NCI-H2171 treated with DMSO at 0.1 percent for 48 hours (cell line): ENCODE measurements around the gene GYG1.
"Not testable (repeated sequence)": the region's sequence is repeated elsewhere in the genome, so short reads cannot be mapped to it uniquely, and the experiment has no call there.

ENCODE experiments used
- DNase-seq: peaks from one replicate; lab custom pipeline; 2025; lab: John Stamatoyannopoulos, UW

The GYG1 gene

DNA sequence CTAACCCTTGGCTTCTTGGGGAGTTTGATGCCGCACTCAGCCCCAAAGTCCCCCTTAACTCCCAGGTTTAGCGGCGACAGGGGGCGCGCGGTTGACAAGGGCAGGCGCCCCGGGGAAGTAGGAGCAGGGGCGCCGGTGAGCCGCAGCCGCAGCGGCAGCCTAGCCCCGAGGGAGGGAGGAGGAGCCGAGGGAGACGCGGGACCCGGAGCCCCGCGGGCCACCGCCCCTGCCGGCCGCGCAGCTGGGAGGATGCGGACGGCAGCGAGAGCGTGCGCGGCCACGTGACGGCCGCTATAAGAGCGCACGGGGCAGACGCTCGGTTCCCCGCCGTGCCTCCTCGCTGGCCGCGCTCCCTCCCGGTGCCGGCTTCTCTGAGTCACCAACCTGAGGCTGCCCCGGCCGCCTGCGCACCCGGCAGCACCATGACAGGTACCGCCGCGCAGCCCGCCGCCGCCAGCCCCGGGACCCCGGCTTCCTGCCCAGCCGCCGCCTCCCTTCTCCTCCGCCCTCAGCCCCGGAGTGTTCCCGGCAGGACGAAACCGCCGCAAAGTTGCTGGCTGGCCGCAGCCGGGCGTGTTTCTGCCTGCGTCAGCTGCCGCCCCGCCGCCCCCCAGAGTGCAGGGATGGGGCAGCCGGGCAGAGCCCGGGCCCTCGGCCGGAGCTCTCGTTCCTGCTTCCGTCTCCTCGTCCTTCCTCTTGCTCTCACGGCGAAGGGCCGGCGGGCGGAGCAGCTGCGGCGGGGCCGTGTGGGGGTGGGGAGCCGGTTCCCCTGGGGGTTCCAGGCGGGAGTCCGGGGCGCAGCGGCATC is at the start of gene GYG1:
GYG1 (plus strand) TSS at position 322 of the 808 bp plus-strand sequence; CDS start at position 423, 101 bp downstream.
- DNase-seq = peak; percentile 68

DNA sequence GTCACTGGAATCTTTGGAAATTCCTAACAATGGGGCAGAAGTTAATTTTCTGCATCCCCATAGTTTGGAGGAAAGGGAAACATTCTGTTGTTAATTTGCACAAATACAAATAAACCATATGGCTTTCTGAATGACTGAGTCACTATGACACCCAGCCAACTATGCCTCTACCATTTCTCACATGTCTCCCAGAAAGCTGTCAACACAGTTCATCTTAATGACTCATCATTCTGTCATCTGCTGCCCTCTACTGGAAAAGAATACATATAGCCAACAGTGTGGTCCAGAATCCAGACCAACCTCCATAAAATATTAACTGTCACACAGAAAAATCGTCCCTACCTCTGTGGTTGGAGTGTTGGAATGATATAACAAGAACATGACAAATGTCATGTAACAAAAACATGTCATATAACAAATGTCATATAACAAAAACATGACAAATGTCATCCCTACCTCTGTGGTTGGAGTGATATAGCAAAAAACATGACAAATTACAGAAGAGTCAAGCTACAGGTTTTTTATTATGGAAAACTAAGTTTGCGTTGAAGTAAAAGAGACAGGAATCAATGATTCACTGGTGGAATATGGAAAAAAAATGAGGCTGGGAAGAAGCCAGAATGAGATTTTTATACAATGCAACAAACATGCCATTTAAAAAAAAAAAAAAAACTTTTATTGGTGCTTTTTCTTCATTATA is 47.7 kb upstream of the GYG1 start:
- DNase-seq = peak; percentile 78

DNA sequence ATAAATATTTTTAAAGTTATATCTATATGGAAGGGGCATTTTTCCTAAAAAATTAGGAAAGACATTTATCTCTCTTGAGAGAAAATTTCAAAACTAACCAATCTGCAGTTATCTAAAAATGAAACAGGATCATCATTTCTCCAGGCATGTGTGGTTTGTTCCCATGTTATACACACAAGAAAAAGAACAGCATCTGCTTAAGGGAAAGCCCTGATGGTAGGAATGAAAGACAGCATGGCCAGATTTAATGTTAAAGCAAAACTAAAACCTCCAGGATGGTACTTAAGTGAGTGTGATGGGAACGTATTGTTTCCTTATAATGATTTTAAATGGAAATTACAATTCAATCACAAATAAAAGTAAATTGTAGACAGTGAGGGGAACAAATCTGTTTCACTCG is 46.2 kb upstream of the GYG1 start:
- no peak for DNase-seq

DNA sequence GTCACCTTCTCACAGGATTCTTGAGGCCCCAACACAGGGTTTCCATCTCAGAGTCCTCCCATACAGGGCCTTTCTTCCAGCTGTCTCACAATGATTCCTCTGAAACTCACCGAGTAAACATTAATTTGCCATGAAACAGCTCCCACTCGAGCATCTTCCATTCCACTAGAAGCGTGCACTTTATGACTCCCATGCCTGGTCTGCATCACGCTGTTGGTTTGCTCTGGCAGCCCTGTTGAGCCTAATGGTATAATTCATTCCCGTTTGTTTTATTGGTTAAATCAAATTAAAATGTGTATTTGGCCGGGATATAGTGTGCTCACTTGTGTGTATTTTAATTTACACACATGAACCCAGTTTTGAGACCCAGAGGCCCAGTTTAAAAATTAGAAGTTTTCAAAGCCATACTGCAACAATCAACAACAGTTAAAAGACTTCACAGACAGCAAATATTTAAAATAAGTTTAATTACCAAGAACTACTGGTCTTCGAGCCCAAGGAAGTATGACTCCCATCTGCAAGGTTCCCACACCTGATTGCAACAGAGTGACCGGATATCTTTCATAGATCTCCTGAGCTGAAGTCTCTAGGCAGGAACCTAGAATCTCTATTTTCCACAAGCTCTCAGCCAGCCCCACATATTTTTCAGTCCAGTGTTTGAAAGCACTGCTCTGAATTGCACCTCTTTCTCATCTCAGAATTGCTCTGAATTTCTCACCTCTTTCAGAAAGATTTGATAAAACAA is 42.3 kb upstream of the GYG1 start:
- DNase-seq = no peak

DNA sequence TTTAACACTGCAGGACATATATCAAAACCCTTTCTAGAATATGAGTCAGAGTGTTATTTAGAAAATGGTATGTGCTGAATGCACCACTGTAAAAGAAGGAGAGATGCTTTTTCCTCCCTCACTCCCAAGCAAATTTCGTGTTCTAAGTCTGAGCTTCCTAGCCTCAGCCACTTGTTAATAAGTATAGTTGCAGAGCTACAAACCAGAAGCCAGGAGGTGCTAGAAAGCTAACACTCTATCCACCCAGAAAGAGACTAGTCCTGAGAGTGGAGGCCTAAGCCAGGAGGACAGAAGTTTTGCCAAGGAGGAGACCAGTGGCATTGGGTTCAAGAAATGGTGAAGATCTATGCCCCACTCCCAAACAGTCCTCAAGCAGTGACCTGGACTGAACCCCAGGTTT is 40.5 kb upstream of the GYG1 start:
- DNase-seq = no peak

DNA sequence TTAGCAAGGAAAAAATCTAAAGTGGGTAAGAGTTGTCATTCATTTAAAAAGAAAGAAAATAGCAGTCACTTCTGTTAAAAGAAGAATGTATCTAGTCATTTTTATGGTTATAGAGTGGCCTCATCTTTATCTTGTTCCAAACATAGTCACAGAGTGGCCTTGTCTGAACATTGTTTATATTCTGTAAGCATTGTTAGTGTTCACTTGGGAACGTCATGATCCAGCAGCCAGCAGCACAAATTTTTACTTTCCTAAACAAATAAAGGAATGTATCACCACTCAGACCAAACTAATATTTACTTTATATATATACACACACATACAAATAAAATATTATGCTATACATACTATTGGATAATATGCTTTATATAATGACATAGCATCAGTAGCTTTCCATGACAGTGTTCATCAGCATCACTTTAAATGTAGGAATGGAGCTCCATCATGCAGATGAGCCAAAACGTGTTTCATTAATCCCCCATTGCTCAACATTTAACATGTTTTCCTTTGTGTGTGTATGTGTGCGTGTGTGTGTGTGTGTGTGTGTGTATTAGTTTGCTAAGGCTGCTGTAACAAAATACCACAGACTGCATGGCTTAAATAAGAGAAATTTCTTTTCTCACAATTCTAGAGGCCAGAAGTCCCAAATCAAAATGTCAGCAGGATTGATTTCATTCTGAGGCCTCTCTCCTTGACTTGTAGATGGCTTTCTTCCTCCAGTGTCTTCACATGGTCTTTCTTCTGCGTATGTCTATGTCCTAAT is 39.6 kb upstream of the GYG1 start:
- no peak for DNase-seq

DNA sequence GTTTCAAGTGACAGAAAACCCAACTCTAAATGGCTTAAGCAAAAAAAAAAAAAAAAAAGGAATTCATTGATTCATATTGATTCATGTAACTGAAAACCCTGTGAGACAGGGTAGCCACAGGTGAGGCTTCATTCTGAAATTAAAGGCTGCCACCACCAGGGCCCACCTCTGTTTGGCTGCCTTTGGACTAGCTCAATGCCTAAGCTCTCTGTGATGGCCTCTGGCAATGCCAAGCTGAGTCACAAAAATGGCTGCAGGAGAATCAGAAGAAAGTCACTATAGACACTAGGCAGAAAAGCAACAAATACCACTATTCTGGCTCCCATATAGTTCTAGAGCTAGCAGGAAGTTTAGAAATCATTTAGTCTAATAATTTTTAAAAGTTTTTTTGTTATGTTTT is 38.2 kb upstream of the GYG1 start:
- no peak for DNase-seq

DNA sequence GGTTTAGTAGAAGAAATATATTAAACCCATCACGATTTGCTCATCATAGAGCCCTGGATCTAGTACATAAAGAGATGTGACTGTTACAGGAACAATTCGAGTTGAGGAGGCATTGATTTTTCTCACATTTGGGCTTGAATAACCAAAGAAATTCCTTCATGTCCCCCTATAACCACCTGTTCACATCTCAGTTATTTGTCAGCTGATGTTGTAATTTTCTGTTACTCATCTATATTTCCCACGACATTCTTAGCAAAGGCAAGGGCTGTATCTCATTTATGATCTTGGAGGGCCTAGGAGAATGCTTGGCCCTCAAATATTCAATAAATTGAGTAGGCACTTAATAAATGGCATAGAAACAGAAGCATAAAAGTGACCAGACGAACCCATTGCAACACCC is 36.4 kb upstream of the GYG1 start:
- DNase-seq = no peak

DNA sequence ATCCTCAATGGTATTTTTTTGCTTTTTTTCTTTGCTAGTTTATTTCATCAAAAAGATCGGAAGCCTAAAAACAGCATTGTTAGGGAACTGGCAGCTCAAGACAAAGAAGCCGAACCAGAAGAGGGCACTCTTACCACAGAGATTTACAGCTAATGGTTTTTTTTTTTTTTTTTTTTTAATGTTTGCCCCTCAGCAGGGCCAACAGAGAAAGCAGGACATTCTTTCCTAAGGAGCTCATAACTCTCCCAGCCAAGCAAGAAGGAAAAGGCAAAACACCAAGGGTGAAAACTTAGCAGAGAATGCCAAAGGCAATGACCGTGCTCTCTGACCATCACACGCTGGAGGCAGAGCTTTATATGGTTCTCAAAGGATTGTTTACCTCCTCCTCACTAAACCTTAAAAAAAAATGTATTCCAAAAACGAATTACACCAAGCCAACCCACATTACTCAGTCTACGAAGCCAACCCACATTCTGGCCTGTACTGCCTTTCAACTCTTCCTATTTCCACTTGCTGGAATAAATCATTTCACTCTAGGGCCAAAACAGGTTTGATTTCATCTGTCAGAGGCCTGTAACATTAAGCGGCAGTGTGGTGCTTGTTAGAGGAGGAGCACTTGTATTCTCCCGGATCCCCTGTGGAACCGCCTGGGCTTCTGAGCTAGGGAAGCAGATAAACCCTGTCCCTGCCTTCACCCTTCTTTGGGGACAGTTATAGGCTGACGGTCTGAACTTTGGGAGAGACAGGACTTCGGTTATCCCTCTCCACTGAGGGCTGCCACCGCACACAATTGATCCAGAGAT is 35.6 kb upstream of the GYG1 start:
- peak; percentile 58 for DNase-seq

DNA sequence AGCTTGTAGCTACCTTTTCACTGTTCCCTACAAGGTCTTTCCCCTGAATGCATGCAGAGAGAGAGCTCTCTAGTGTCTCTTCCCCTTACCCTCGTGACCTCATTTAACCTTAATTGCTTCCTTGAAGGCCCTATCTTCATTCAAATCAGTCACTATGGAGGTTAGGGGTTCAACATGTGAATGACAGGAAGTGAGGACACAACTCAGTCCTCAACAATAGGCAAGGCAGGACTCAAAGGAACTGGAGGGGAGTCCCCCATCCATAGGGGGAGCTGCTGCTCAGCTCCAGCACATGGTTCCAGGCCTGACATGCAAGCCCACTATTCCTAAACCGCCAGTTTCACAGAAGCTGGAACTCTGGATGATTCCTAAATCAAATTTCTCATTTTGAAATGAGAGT is 33.8 kb upstream of the GYG1 start:
- no peak for DNase-seq

DNA sequence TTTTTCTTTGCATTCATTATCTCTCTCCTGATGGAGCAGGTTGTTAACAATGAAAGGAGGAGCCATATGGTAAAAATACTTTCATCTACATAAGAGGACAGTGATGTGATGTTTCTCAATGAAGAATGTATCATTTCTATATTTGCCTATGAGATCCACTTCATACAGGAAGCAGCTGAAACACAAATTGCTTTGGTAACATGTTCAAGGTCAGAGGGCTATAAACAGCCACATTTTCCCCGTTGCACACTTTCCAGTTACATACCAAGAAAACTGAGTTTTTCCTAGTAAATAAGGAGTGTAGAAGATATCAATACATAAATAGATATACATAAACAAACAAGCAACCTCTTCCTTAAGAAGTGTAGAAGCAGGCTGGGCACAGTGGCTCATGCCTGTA is 32.6 kb upstream of the GYG1 start:
- DNase-seq = no peak

DNA sequence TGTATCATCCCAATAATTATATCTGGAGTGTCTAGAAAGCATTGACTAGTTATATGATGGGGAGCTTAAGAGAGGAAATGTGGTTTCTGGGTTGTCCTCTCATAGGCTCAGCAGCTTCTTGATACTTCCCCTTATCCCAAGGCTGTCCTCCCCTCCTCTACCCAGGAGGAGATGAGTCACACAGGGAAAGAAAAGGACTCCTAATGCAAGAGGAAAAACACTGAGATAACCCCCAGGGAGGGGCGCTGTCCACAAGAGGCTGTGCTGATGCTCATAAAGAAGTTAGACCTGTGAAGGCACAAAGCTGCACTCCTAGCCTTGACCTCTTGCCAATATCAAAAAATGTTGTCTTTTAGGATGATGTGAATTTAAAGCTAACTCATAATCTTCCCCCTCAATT is 28.8 kb upstream of the GYG1 start:
- no peak for DNase-seq

DNA sequence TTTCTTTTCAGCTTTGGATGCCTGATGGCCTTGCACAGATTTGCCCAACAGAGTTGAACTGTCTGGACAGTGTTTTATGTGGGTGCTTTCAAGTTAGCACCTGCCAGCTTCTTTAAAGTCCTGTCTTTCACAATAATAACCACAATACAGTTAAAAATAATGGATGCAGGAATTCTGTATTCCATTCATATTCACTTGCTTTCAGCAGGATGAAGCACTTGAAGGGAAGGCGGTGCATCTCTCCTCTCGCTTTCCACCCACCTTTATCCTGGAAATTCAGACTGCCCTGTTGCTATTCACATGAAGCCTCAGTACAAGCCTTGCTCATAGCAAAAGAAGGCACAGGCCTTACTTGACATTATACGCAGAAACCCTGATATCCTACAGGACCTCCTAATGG is 26.5 kb upstream of the GYG1 start:
- DNase-seq = no peak

DNA sequence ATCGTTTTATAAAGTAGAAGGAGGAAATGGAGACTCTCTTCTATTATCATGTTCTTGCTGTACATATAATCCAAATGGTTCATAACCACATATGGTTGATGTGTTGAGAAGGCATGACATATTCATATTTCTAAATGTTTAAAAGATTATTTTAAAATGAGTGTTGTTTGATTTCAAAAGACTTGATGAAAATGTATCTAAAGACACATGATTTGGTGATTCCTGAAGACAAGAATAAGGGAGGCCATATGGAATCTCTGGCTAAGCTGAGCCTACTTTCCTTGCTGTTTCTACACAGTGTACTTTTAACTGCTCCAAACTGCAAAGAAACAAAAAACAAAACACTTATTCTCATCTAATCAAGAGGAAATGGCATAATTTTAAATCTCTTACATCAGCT is 23.0 kb upstream of the GYG1 start:
- no peak for DNase-seq

DNA sequence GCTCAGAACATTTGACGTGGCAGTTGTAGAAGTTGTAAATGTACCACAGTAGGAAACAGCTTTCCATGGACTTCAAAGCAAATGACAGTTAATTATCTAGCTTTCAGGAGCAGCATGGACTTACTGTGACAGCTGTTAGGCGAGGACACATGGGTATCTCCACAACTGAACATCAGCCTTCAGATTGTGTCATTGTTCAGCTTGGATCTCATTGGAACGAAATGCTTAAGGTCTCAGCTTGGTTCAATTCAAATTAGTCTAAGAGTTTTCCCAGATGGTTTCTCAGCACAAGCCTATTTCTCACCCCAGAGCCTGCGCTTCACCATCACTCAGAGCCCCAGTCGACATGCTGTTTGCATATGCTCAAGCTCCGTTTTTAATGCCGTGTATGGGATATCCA is 21.1 kb upstream of the GYG1 start:
- no peak for DNase-seq

DNA sequence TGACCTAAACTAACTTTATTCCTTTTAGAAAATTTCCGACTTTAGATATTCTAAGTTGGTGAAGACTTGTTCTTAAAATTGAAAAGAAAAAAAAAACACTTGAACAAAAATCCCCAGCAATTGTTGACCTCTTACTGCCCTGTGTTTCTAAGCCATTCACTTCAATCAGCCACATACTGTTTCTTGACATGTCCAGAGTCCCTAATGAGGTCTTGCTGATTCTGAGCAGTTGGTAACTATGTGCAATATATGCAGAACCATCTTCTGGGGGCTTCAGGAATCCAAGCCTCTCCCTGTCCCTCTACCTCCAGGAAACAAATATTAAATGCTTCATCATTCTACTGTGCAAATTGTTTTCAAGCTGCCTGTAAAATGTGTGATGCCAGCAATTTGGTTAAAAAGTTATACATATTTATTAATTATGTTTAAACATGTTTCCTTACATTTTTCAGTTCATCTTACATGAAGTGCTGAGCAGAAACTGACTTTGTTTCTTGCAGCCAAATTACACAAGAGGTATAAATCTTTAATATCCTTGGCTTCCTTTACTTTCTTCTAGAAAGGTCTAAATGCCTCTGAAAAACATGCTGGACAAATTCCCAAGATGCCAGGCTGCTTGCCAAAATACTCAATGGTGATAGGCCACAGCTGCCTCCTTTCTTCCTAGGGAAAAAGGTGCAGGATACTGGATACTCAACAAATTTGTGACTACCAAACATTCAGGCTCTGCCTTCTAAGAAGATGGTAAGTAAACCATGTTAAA is 19.8 kb upstream of the GYG1 start:
- DNase-seq = no peak

DNA sequence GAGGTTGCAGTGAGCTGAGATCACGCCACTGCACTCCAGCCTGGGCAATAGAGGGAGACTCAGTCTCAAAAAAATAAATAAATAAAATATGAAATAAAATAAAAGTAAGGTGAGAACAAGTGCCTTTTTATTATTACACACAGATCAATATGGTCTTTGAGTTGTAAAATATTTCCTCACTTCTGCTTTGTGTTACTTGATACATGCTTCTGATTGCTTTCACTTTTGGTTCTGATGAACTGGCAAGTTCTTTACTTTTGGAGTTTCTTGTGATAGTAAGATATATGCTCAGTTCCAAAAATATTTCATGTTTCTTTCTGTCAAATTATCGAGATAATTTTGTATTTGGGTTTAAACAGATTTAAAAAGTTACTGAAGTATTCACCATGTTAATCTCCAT is 16.6 kb upstream of the GYG1 start:
- DNase-seq = no peak

DNA sequence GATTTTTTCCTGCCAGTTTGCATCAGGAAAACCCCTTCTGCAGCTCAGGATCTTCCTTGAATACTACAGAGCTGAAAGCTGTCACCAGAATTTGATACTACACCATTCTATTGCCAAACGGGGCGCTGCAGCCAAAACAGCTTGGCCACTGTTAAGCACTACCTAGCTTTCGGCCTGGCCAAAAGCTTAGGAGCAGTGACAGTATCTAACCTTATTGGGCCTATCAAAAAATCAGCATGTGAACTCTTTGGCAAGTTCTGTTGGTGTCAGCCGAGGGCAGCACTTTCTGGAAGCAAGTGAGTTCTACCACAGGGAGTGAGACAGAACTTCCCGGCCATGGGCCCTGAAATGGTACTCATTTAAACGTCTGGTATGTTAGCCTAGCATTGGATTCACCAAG is 16.1 kb upstream of the GYG1 start:
- DNase-seq = no peak

DNA sequence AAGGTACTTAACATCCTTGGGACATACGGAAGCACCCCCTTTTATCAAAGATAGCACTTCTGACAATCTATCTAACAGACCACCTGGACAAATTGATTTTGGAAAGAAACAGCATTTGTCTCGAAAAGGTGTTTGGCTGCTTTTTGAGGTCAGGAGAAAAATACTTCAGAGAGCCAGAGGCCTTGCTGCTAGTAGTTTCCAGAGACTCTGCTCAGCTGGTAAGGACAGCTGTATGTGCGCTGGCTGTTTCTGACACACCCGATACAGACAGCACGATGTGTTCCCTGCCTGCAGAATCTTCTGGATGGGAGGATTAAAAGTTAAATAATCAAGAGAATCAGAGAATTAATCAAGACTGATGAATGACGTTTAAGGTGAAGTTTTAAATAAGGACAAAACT is 15.6 kb upstream of the GYG1 start:
- no peak for DNase-seq

DNA sequence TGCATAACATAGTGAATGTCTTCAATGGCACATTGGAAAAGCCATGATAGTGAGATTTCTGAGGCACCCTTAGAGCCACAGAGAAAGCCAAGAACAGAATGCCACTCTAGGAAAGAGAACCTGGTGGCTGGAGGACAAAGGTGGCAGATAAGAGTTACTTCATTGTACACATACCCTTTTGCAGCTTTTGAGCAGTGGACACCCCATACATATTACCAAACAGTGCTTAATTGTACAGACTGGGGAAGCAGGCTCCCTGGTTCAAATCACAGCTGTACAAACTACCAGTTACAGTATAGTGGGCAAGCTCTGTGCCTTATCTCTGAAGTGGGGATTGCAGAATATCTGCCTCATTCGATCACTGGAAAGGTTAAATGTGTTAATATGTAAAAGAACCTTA is 10.1 kb upstream of the GYG1 start:
- no peak for DNase-seq

DNA sequence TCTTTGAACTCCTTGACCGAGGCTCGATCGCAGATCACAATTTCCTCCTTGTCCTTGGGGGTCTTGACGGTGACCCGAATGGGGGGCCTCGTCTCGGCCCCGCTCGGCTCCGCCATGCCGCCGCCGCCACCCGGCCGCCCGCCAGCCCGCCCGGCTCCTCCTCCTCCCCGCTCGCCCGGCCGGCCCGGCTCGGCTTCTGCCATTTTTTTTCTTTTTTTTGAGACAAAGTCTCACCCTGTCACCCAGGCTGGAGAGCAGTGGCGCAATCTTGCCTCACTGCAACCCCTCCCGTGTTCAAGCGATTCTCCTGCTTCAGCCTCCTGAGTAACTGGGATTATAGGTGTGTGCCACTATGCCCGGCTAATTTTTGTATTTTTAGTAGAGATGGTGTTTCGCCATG is 3.8 kb upstream of the GYG1 start:
- DNase-seq = not testable (repeated sequence)
